Measurements from ENCODE around the gene ADAM12.

The ADAM12 gene

GRCh38 chr10:126160971-126161630, 227.2 kb downstream of the ADAM12 start:
- no peak for TF ChIP-seq CTCF (IDR thresholded peaks at IDR 0.05; ENCODE audit: borderline replicate concordance, insufficient read depth, low read depth, low read length)
- no peak overlapping the region for H3K4me3 ChIP-seq (ENCODE audit: low read depth, low read length)

- no peak for TF ChIP-seq CTCF (IDR thresholded peaks at IDR 0.05; ENCODE audit: borderline replicate concordance, insufficient read depth, low read depth, low read length)
- no peak overlapping the region for H3K4me3 ChIP-seq (ENCODE audit: low read depth, low read length)
Observed at GRCh38 chr10:126160571-126160970, 227.7 kb downstream of the ADAM12 start.

GRCh38 chr10:126158133-126158892, 230.0 kb downstream of the ADAM12 start:
- no peak overlapping the region for H3K4me3 ChIP-seq (ENCODE audit: low read depth, low read length)
- no peak for TF ChIP-seq CTCF (IDR thresholded peaks at IDR 0.05; ENCODE audit: borderline replicate concordance, insufficient read depth, low read depth, low read length)

GRCh38 chr10:126157189-126157588, 231.1 kb downstream of the ADAM12 start:
- H3K4me3 ChIP-seq (ENCODE audit: low read depth, low read length): no peak overlapping the region

GRCh38 chr10:126156503-126156902, 231.8 kb downstream of the ADAM12 start:
- H3K4me3 ChIP-seq (ENCODE audit: low read depth, low read length): no peak overlapping the region
- no peak for TF ChIP-seq CTCF (IDR thresholded peaks at IDR 0.05; ENCODE audit: borderline replicate concordance, insufficient read depth, low read depth, low read length)

More at GRCh38 chr10:126157189-126157588, 231.1 kb downstream of the ADAM12 start:
- no peak for TF ChIP-seq CTCF (IDR thresholded peaks at IDR 0.05; ENCODE audit: borderline replicate concordance, insufficient read depth, low read depth, low read length)

DNA sequence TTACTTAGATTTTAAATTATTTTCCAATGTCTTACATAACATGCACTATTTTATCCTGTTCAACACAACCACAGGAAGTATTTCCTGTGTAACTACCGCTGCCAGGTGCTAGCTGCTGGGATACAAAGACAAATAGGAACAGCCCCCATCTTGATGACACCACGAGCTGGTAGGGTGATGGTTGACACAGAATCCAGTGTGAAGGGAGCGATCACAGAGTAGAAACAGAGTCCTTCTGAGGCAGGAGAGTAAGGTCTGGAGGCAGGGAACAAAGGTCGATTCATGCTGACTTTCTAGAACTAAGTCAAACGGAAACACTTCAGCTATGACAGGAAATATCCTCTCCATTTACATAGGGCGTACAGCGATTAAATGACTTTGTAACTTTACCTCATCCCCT, 232.3 kb downstream of the ADAM12 start:
- TF ChIP-seq CTCF (IDR thresholded peaks at IDR 0.05; ENCODE audit: borderline replicate concordance, insufficient read depth, low read depth, low read length): no peak
- H3K4me3 ChIP-seq (ENCODE audit: low read depth, low read length): no peak overlapping the region

DNA sequence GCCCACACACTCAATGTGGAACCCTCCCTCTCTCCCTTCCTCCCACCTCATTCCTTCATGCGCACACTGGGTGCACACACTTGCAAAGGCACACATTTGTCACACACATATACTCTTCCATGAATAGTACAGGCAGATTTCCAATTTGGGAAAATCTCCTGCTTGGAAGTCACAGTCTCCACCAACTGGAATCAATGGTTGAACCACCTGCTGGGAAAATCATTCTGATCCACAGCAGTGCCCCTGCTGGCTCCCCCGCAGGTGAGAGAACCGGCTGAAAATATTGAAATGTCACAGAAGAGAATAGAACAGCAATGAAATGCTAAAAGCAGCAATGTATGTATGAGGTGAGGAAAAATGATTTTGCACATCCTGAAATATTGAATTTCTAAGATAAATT, 232.7 kb downstream of the ADAM12 start:
- H3K4me3 ChIP-seq (ENCODE audit: low read depth, low read length): no peak overlapping the region
- TF ChIP-seq CTCF (IDR thresholded peaks at IDR 0.05; ENCODE audit: borderline replicate concordance, insufficient read depth, low read depth, low read length): no peak
